Trophoblast cell (in vitro differentiated cells and primary cell): Measurements from ENCODE around the gene SYNPR.

ENCODE experiments used
- DNase-seq, 2 donors: peaks; one replicate each; pipeline ENCODE4 v3.0.0-alpha.2; 2016
- H2AFZ ChIP-seq: 2 replicates; pipeline ENCODE4 v1.6.1; 2013; ENCODE audit warnings: low read length, moderate library complexity, mild to moderate bottlenecking; ENCODE audit not compliant: insufficient read depth, poor library complexity
- H2AK5ac ChIP-seq: 2 replicates; pipeline ENCODE4 v1.6.1; 2013; ENCODE audit warnings: mild to moderate bottlenecking, low read length
- H2BK120ac ChIP-seq: 2 replicates; pipeline ENCODE4 v1.6.1; 2013; ENCODE audit warnings: low read length, mild to moderate bottlenecking, moderate library complexity; ENCODE audit not compliant: insufficient read depth, poor library complexity
- H2BK12ac ChIP-seq: 2 replicates; pipeline ENCODE4 v1.6.1; 2013; ENCODE audit warnings: mild to moderate bottlenecking, low read length, moderate library complexity
- H2BK5ac ChIP-seq: 2 replicates; pipeline ENCODE4 v1.6.1; 2013; ENCODE audit warnings: low read length, low read depth, moderate library complexity, mild to moderate bottlenecking; ENCODE audit not compliant: poor library complexity
- H3K14ac ChIP-seq: 2 replicates; pipeline ENCODE4 v1.6.1; 2013; ENCODE audit warnings: mild to moderate bottlenecking, low read length
- H3K18ac ChIP-seq: 2 replicates; pipeline ENCODE4 v1.6.1; 2013; ENCODE audit warnings: mild to moderate bottlenecking, low read length
- H3K23ac ChIP-seq: 2 replicates; pipeline ENCODE4 v1.6.1; 2013; ENCODE audit warnings: low read length
- H3K27ac ChIP-seq: 2 replicates; pipeline ENCODE4 v1.5.1; 2013; ENCODE audit warnings: low read depth, mild to moderate bottlenecking, inconsistent platforms, low read length, moderate library complexity
- H3K27me3 ChIP-seq: 2 replicates; pipeline ENCODE4 v1.6.1; 2013; ENCODE audit warnings: inconsistent platforms, mild to moderate bottlenecking, low read length, moderate library complexity; ENCODE audit not compliant: insufficient read depth
- H3K36me3 ChIP-seq, 2 experiments: 1 replicate in 1 of 2; 2 replicates in 1 of 2; pipeline ENCODE4 v1.6.1; 2013; ENCODE audit warnings: low read length in 2 of 2, mild to moderate bottlenecking in 2 of 2, moderate library complexity in 1 of 2; ENCODE audit not compliant: insufficient read depth in 2 of 2, control insufficient read depth in 1 of 2
- H3K4ac ChIP-seq: 2 replicates; pipeline ENCODE4 v1.6.1; 2013; ENCODE audit warnings: low read depth, mild to moderate bottlenecking, low read length, moderate library complexity
- H3K4me1 ChIP-seq, 2 experiments: 1 replicate in 1 of 2; 2 replicates in 1 of 2; pipeline ENCODE4 v1.6.1; 2013; ENCODE audit warnings: low read length in 2 of 2, mild to moderate bottlenecking in 2 of 2, moderate library complexity in 1 of 2; ENCODE audit not compliant: insufficient read depth in 2 of 2, control insufficient read depth in 1 of 2
- H3K4me2 ChIP-seq: 2 replicates; pipeline ENCODE4 v1.6.1; 2013; ENCODE audit warnings: inconsistent platforms, mild to moderate bottlenecking, low read length, moderate library complexity
- H3K4me3 ChIP-seq: 2 replicates; pipeline ENCODE4 v1.5.1; 2013; ENCODE audit warnings: mild to moderate bottlenecking, low read depth, low read length, inconsistent platforms
- H3K79me1 ChIP-seq: one replicate; pipeline ENCODE4 v1.6.1; 2013; ENCODE audit warnings: low read length
- H3K79me2 ChIP-seq: 2 replicates; pipeline ENCODE4 v1.6.1; 2013; ENCODE audit warnings: low read length, mild to moderate bottlenecking; ENCODE audit not compliant: control insufficient read depth, insufficient read depth, poor library complexity
- H3K9ac ChIP-seq: 2 replicates; pipeline ENCODE4 v1.6.1; 2013; ENCODE audit warnings: mild to moderate bottlenecking, low read length
- H3K9me3 ChIP-seq: 2 replicates; pipeline ENCODE4 v1.6.1; 2013; ENCODE audit warnings: low read depth, mild to moderate bottlenecking, control low read depth, inconsistent platforms, low read length; ENCODE audit not compliant: insufficient read depth
- H4K12ac ChIP-seq: 2 replicates; pipeline ENCODE4 v1.6.1; 2013; ENCODE audit warnings: low read depth, mild to moderate bottlenecking, low read length, moderate library complexity
- H4K8ac ChIP-seq: 2 replicates; pipeline ENCODE4 v1.6.1; 2013; ENCODE audit warnings: low read depth, mild to moderate bottlenecking, low read length, moderate library complexity
- H4K91ac ChIP-seq: one replicate; pipeline ENCODE4 v1.6.1; 2013; ENCODE audit warnings: low read depth, mild to moderate bottlenecking, low read length, moderate library complexity
- WGBS: extraction: QIAGEN DNeasy Blood & Tissue Kit; methylation state at CpG from one replicate; pipeline ENCODE4 v1.1.7; 2013; ENCODE audit warnings: missing lambda C conversion rate; ENCODE audit not compliant: insufficient read length, insufficient coverage; ENCODE audit errors: extremely low coverage; 5-methylcytosine and 5-hydroxymethylcytosine counted together

SYNPR gene

GRCh38 chr3:63344661-63345060 is 66.6 kb downstream of the SYNPR start:
- peaks cover 7 to 10% of the 10 kb centered on the region in 2 experiments for H3K4me1 ChIP-seq
- no peak overlapping the region for H2BK120ac ChIP-seq
- H3K27ac ChIP-seq: peak overlapping the region; percentile 1
- H3K9me3 ChIP-seq: no peaks in the 10 kb centered on the region
- no peak overlapping the region for H2AFZ ChIP-seq
- H2BK12ac ChIP-seq: no peak overlapping the region
- H3K18ac ChIP-seq: no peak overlapping the region
- no peak overlapping the region for H3K23ac ChIP-seq
- peak overlapping the region; percentile 11 for H3K4me2 ChIP-seq
- H4K91ac ChIP-seq: peak overlapping the region; percentile 49
- H3K36me3 ChIP-seq: no peaks in the 10 kb centered on the region
- H3K4ac ChIP-seq: no peak overlapping the region
- no peak overlapping the region for H2BK5ac ChIP-seq
- H3K4me3 ChIP-seq: no peak overlapping the region
- H3K79me1 ChIP-seq: peaks cover 8% of the 10 kb centered on the region
- H2AK5ac ChIP-seq: no peak overlapping the region
- DNase-seq: peak; percentile 53 to 81
- no peak overlapping the region for H3K14ac ChIP-seq
- no peak overlapping the region for H4K12ac ChIP-seq
- H3K79me2 ChIP-seq: no peaks in the 10 kb centered on the region
- no peak overlapping the region for H4K8ac ChIP-seq
- H3K27me3 ChIP-seq: no peaks in the 10 kb centered on the region
- H3K9ac ChIP-seq: no peak overlapping the region
- no CpG with 5 or more reads among the region's 3 CpGs for WGBS

- Histone ChIP-seq H3K4ac (no peak overlapping the region), H4K91ac (no peak overlapping the region), H3K9me3 (no peaks in the 10 kb centered on the region), H3K79me1 (peaks cover 4% of the 10 kb centered on the region), H3K23ac (no peak overlapping the region), H3K4me2 (no peak overlapping the region), H4K8ac (no peak overlapping the region), H3K27me3 (no peaks in the 10 kb centered on the region), H2AFZ (no peak overlapping the region), H3K18ac (no peak overlapping the region), H3K4me1 (peaks cover 4 to 5% of the 10 kb centered on the region in 2 experiments), H3K9ac (no peak overlapping the region), H2BK5ac (no peak overlapping the region), H2AK5ac (no peak overlapping the region), H3K79me2 (no peaks in the 10 kb centered on the region), H3K36me3 (no peaks in the 10 kb centered on the region), H2BK120ac (no peak overlapping the region), H2BK12ac (no peak overlapping the region), H3K4me3 (no peak overlapping the region), H4K12ac (no peak overlapping the region), H3K14ac (no peak overlapping the region), H3K27ac (no peak overlapping the region)
- no CpG with 5 or more reads among the region's 8 CpGs for WGBS
- DNase-seq: peak; percentile 57 to 85
Measured at GRCh38 chr3:63349583-63350573, 71.8 kb downstream of the SYNPR start.

DNA sequence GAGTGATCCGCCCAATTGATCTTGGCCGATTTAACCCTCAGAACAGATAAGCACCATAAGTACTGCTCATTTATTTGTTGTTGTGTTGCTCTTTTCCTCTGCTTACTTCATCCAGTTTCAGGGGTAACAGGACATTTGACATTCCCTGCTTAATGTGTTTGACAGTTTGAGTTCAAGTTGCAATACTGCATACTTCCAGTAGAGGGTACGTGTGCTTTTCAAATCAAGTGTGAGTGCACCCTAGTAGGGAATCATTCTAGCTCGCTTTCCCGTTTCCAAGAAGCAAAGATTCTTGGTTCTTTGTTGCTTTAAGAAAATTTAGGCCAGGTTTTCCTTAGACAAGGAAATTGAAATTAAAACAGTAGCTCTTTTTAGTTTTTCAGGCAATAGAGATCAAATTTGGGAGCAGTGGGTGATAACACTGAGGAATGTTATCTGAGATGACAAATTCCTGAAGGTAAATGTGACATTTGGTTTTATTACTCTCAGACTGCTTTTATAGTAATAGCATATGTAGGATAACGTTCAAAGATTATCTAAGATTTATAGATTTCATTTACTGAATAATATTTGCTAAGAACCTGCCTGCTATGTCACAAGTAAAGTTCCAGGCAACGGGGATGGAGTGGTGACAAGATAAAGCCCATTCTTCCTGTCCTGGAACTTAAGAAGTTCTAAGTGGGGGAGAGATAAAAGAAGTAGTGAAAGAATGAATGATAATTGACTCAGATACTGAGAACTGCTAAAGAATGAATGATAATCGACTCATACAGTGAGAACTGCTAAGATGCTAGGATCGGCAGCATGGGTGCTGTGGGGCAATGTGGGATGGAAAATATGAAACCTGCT is 73.3 kb downstream of the SYNPR start:
- no CpG with 5 or more reads among the region's 9 CpGs for WGBS
- Histone ChIP-seq H4K12ac (no peak overlapping the region), H3K9ac (no peak overlapping the region), H3K14ac (no peak overlapping the region), H3K9me3 (no peaks in the 10 kb centered on the region), H3K4me2 (no peak overlapping the region), H2BK5ac (no peak overlapping the region), H2AK5ac (no peak overlapping the region), H3K4ac (no peak overlapping the region), H3K36me3 (no peaks in the 10 kb centered on the region), H3K4me3 (no peak overlapping the region), H3K23ac (no peak overlapping the region), H3K27me3 (no peaks in the 10 kb centered on the region), H2BK120ac (no peak overlapping the region), H3K79me1 (no peaks in the 10 kb centered on the region), H3K18ac (no peak overlapping the region), H4K91ac (no peak overlapping the region), H3K27ac (no peak overlapping the region), H2BK12ac (no peak overlapping the region), H4K8ac (no peak overlapping the region), H3K4me1 (no peaks in the 10 kb centered on the region), H2AFZ (no peak overlapping the region), H3K79me2 (no peaks in the 10 kb centered on the region)
- peak; percentile 6 to 80 for DNase-seq

GRCh38 chr3:63352008-63352279 is 73.8 kb downstream of the SYNPR start:
- H3K9me3 ChIP-seq: no peaks in the 10 kb centered on the region

More at GRCh38 chr3:63352008-63352279, 73.8 kb downstream of the SYNPR start:
- no peak overlapping the region for H2BK5ac ChIP-seq
- H3K79me1 ChIP-seq: no peaks in the 10 kb centered on the region
- H3K23ac ChIP-seq: no peak overlapping the region
- H2AK5ac ChIP-seq: no peak overlapping the region
- H3K4me2 ChIP-seq: no peak overlapping the region
- H2BK120ac ChIP-seq: no peak overlapping the region
- no peak overlapping the region for H3K9ac ChIP-seq
- no peak overlapping the region for H3K27ac ChIP-seq
- no peak overlapping the region for H3K18ac ChIP-seq
- no peak for DNase-seq
- H4K12ac ChIP-seq: no peak overlapping the region
- WGBS: no CpG with 5 or more reads among the region's 2 CpGs
- H4K8ac ChIP-seq: no peak overlapping the region
- no peak overlapping the region for H3K4ac ChIP-seq
- no peaks in the 10 kb centered on the region for H3K36me3 ChIP-seq
- H3K4me3 ChIP-seq: no peak overlapping the region
- H2AFZ ChIP-seq: no peak overlapping the region
- no peaks in the 10 kb centered on the region for H3K79me2 ChIP-seq
- H2BK12ac ChIP-seq: no peak overlapping the region
- no peaks in the 10 kb centered on the region for H3K27me3 ChIP-seq
- no peaks in the 10 kb centered on the region for H3K4me1 ChIP-seq
- no peak overlapping the region for H4K91ac ChIP-seq
- H3K14ac ChIP-seq: no peak overlapping the region
